Measurements from ENCODE around the gene RNF149. TPM values are rescaled to one million over a fixed set of nuclear protein-coding genes. Genes with fewer than 3 reads are reported as not detected.

The RNF149 gene
- total and polyA plus RNA-seq, 8 donors = 51.5 to 111 (median 66.5) TPM

DNA sequence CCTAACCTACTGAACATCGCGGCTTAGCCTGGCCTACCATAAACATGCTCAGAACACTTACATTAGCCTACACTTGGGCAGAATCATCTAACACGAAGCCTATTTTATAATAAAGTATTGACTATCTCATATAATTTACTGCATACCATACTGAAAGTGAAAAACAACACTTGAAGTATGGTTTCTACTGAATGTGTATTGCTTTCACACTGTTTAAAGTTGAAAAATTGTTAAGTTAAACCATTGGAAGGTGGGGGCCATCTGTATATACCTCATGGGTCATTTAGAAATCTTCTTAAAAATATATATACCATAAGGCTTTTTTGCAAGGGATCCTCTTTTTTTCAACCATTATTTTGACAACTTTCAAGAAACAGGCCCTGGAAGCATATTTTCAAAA is 16.5 kb downstream of the RNF149 start:
- TF ChIP-seq CTCF (IDR thresholded peaks at IDR 0.05) = no peak
- no peak for ATAC-seq
- peaks cover 0 to 80% of the 10 kb centered on the region in 2 donors for H3K36me3 ChIP-seq

GRCh38 chr2:101290711-101291110 is 17.8 kb downstream of the RNF149 start:
- H3K36me3 ChIP-seq = peaks cover 0 to 93% of the 10 kb centered on the region in 2 donors
- H3K9me3 ChIP-seq = no peaks in the 10 kb centered on the region
- no peak for DNase-seq
- no peak overlapping the region for H3K4me3 ChIP-seq
- intact Hi-C loops (cut with DNase I) = no loop called here
- no peak for ATAC-seq
- H3K27ac ChIP-seq = no peak overlapping the region
- H3K27me3 ChIP-seq = no peaks in the 10 kb centered on the region
- H3K4me1 ChIP-seq = peaks cover 0 to 36% of the 10 kb centered on the region in 2 donors
- TF ChIP-seq CTCF (IDR thresholded peaks at IDR 0.05) = no peak

More for the DNA sequence above, 16.5 kb downstream of the RNF149 start:
- Histone ChIP-seq H3K4me3 (no peak overlapping the region), H3K27me3 (no peaks in the 10 kb centered on the region), H3K9me3 (no peaks in the 10 kb centered on the region), H3K27ac (no peak overlapping the region), H3K4me1 (peaks cover 0 to 49% of the 10 kb centered on the region in 2 donors)
- intact Hi-C loops (cut with DNase I) = no loop called here
- DNase-seq = no peak

DNA sequence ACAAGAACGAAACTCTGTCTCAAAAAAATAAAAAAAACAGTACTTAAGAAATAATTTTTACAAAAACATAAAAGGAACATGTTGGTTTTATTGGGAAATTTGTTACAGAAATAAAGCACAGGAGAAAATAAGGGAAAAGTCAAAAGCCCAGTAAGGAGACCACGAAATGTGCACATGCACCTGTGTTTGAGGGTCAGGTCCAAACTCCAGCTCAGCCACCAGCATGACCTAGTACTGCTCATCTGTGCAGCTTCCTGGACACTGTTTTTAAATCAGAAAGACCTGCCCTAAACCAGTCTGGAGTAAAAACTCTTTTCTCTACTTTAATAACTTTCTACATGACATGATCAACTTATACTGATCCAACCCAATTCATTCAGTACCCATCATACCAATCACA is 21.2 kb downstream of the RNF149 start:
- ATAC-seq (no peak), DNase-seq (no peak)
- Histone ChIP-seq H3K36me3 (peaks cover 0 to 95% of the 10 kb centered on the region in 2 donors), H3K27ac (no peak overlapping the region), H3K9me3 (no peaks in the 10 kb centered on the region), H3K4me1 (peaks cover 0 to 2% of the 10 kb centered on the region in 2 donors), H3K27me3 (no peaks in the 10 kb centered on the region), H3K4me3 (no peak overlapping the region)
- no peak for TF ChIP-seq CTCF (IDR thresholded peaks at IDR 0.05)
- intact Hi-C loops (cut with DNase I) = no loop called here

GRCh38 chr2:101286684-101287083 is 21.8 kb downstream of the RNF149 start:
- ATAC-seq (no peak), DNase-seq (no peak)
- no peak for TF ChIP-seq CTCF (IDR thresholded peaks at IDR 0.05)
- Histone ChIP-seq H3K27ac (no peak overlapping the region), H3K36me3 (peaks cover 0 to 95% of the 10 kb centered on the region in 2 donors), H3K4me3 (no peak overlapping the region), H3K27me3 (no peaks in the 10 kb centered on the region), H3K9me3 (no peaks in the 10 kb centered on the region), H3K4me1 (no peaks in the 10 kb centered on the region)
- intact Hi-C loops (cut with DNase I) = no loop called here

GRCh38 chr2:101282980-101283379 is 25.5 kb downstream of the RNF149 start:
- intact Hi-C loops (cut with DNase I) = no loop called here
- no peak overlapping the region for H3K27ac ChIP-seq
- ATAC-seq (no peak), DNase-seq (no peak)
- H3K36me3 ChIP-seq = peaks cover 2 to 100% of the 10 kb centered on the region in 2 donors
- TF ChIP-seq CTCF (IDR thresholded peaks at IDR 0.05) = no peak
- no peaks in the 10 kb centered on the region for H3K9me3 ChIP-seq
- H3K4me1 ChIP-seq = peaks cover 0 to 11% of the 10 kb centered on the region in 2 donors
- H3K27me3 ChIP-seq = no peaks in the 10 kb centered on the region
- H3K4me3 ChIP-seq = no peak overlapping the region
